T-helper 2 cell treated with Interferon-gamma antibody and Interleukin-4, amounts not matched to agents 5 μg/mL and 100 μg/mL, for 36 hours (primary cell): Measurements from ENCODE around the gene RNU7-1.

ENCODE experiments used
- DNase-seq: peaks from one replicate; pipeline ENCODE4 v3.0.0; 2021; ENCODE audit warnings: low spot score
- H3K27ac Mint-ChIP-seq: one replicate; pipeline ENCODE4 v1.8.0; 2021; ENCODE audit warnings: mild to moderate bottlenecking, mixed read lengths
- H3K27me3 Mint-ChIP-seq: one replicate; pipeline ENCODE4 v1.8.0; 2021; ENCODE audit warnings: low read depth, mixed read lengths
- H3K36me3 Mint-ChIP-seq: one replicate; pipeline ENCODE4 v1.8.0; 2021; ENCODE audit warnings: low read depth, mixed read lengths
- H3K4me1 Mint-ChIP-seq: one replicate; pipeline ENCODE4 v1.8.0; 2021; ENCODE audit warnings: low read depth, mixed read lengths
- H3K4me3 Mint-ChIP-seq: one replicate; pipeline ENCODE4 v1.8.0; 2022; ENCODE audit warnings: mild to moderate bottlenecking, moderate library complexity, mixed read lengths
- H3K9me3 Mint-ChIP-seq: one replicate; pipeline ENCODE4 v1.8.0; 2021; ENCODE audit warnings: mixed read lengths

Gene RNU7-1

GRCh38 chr12:6938353-6939190, 5.0 kb upstream of the RNU7-1 start:
- H3K4me3 Mint-ChIP-seq = peak overlapping the region; percentile 85
- no peaks in the 10 kb centered on the region for H3K9me3 Mint-ChIP-seq
- peaks cover 32% of the 10 kb centered on the region for H3K36me3 Mint-ChIP-seq
- DNase-seq = no peak
- H3K4me1 Mint-ChIP-seq = peaks cover 41% of the 10 kb centered on the region
- no peaks in the 10 kb centered on the region for H3K27me3 Mint-ChIP-seq
- peak overlapping the region; percentile 98 for H3K27ac Mint-ChIP-seq

GRCh38 chr12:6939191-6939540, 4.5 kb upstream of the RNU7-1 start:
- H3K27me3 Mint-ChIP-seq = no peaks in the 10 kb centered on the region
- peak overlapping the region; percentile 78 for H3K27ac Mint-ChIP-seq
- DNase-seq = no peak
- H3K4me1 Mint-ChIP-seq = peaks cover 38% of the 10 kb centered on the region
- H3K4me3 Mint-ChIP-seq = peak overlapping the region; percentile 72
- no peaks in the 10 kb centered on the region for H3K9me3 Mint-ChIP-seq
- peaks cover 28% of the 10 kb centered on the region for H3K36me3 Mint-ChIP-seq

GRCh38 chr12:6941267-6941666, 2.3 kb upstream of the RNU7-1 start:
- H3K36me3 Mint-ChIP-seq = peaks cover 14% of the 10 kb centered on the region
- peak overlapping the region; percentile 11 for H3K27ac Mint-ChIP-seq
- H3K4me3 Mint-ChIP-seq = no peak overlapping the region
- no peaks in the 10 kb centered on the region for H3K9me3 Mint-ChIP-seq
- peaks cover 40% of the 10 kb centered on the region for H3K4me1 Mint-ChIP-seq
- no peaks in the 10 kb centered on the region for H3K27me3 Mint-ChIP-seq
- no peak for DNase-seq

- Mint-ChIP-seq H3K27me3 (no peaks in the 10 kb centered on the region), H3K4me1 (peaks cover 38% of the 10 kb centered on the region), H3K36me3 (peaks cover 11% of the 10 kb centered on the region), H3K9me3 (no peaks in the 10 kb centered on the region), H3K4me3 (no peak overlapping the region), H3K27ac (peak overlapping the region; percentile 11)
- DNase-seq = no peak
Measured at GRCh38 chr12:6941782-6942181, 1.8 kb upstream of the RNU7-1 start.

- Mint-ChIP-seq H3K27me3 (no peaks in the 10 kb centered on the region), H3K4me3 (no peak overlapping the region), H3K9me3 (no peaks in the 10 kb centered on the region), H3K4me1 (peaks cover 41% of the 10 kb centered on the region), H3K36me3 (peaks cover 12% of the 10 kb centered on the region), H3K27ac (peak overlapping the region; percentile 97)
- no peak for DNase-seq
Measured at GRCh38 chr12:6942331-6942665, 1.3 kb upstream of the RNU7-1 start.

GRCh38 chr12:6943389-6943721, 261 bp upstream of the RNU7-1 start:
- H3K27ac Mint-ChIP-seq = peak overlapping the region; percentile 97
- peak; percentile 79 for DNase-seq
- H3K36me3 Mint-ChIP-seq = peaks cover 14% of the 10 kb centered on the region

GRCh38 chr12:6944381-6945186, 968 bp downstream of the RNU7-1 start:
- peak overlapping the region; percentile 97 for H3K27ac Mint-ChIP-seq
- peak; percentile 88 for DNase-seq
- peak overlapping the region; percentile 92 for H3K4me3 Mint-ChIP-seq
- H3K4me1 Mint-ChIP-seq = peaks cover 54% of the 10 kb centered on the region
- H3K36me3 Mint-ChIP-seq = peaks cover 11% of the 10 kb centered on the region
- no peaks in the 10 kb centered on the region for H3K27me3 Mint-ChIP-seq
- H3K9me3 Mint-ChIP-seq = no peaks in the 10 kb centered on the region

More at GRCh38 chr12:6943389-6943721, 261 bp upstream of the RNU7-1 start:
- H3K4me3 Mint-ChIP-seq = peak overlapping the region; percentile 92
- no peaks in the 10 kb centered on the region for H3K9me3 Mint-ChIP-seq
- no peaks in the 10 kb centered on the region for H3K27me3 Mint-ChIP-seq
- peaks cover 48% of the 10 kb centered on the region for H3K4me1 Mint-ChIP-seq

GRCh38 chr12:6945613-6946012, 2.0 kb downstream of the RNU7-1 start:
- no peak for DNase-seq
- Mint-ChIP-seq H3K4me1 (peaks cover 63% of the 10 kb centered on the region), H3K27me3 (no peaks in the 10 kb centered on the region), H3K9me3 (no peaks in the 10 kb centered on the region), H3K4me3 (peak overlapping the region; percentile 92), H3K27ac (peak overlapping the region; percentile 97), H3K36me3 (peaks cover 13% of the 10 kb centered on the region)

- DNase-seq = peak; percentile 65
- Mint-ChIP-seq H3K27me3 (no peaks in the 10 kb centered on the region), H3K4me1 (peaks cover 68% of the 10 kb centered on the region), H3K4me3 (peak overlapping the region; percentile 92), H3K36me3 (peaks cover 13% of the 10 kb centered on the region), H3K27ac (peak overlapping the region; percentile 97), H3K9me3 (no peaks in the 10 kb centered on the region)
Measured at GRCh38 chr12:6946033-6946919, 2.7 kb downstream of the RNU7-1 start.

GRCh38 chr12:6946920-6947374, 3.3 kb downstream of the RNU7-1 start:
- peak overlapping the region; percentile 97 for H3K27ac Mint-ChIP-seq
- H3K27me3 Mint-ChIP-seq = no peaks in the 10 kb centered on the region
- peaks cover 68% of the 10 kb centered on the region for H3K4me1 Mint-ChIP-seq
- H3K36me3 Mint-ChIP-seq = peaks cover 15% of the 10 kb centered on the region
- peak overlapping the region; percentile 92 for H3K4me3 Mint-ChIP-seq
- H3K9me3 Mint-ChIP-seq = no peaks in the 10 kb centered on the region
- no peak for DNase-seq

- peak overlapping the region; percentile 29 for H3K27ac Mint-ChIP-seq
- peak overlapping the region; percentile 92 for H3K4me3 Mint-ChIP-seq
- no peak for DNase-seq
- peaks cover 22% of the 10 kb centered on the region for H3K36me3 Mint-ChIP-seq
- H3K27me3 Mint-ChIP-seq = no peaks in the 10 kb centered on the region
- H3K4me1 Mint-ChIP-seq = peaks cover 64% of the 10 kb centered on the region
- no peaks in the 10 kb centered on the region for H3K9me3 Mint-ChIP-seq
Measured at GRCh38 chr12:6947615-6948014, 4.0 kb downstream of the RNU7-1 start.

GRCh38 chr12:6948873-6949594, 5.4 kb downstream of the RNU7-1 start:
- H3K9me3 Mint-ChIP-seq = no peaks in the 10 kb centered on the region
- peaks cover 68% of the 10 kb centered on the region for H3K4me1 Mint-ChIP-seq

GRCh38 chr12:6950401-6950801, 6.8 kb downstream of the RNU7-1 start:
- Mint-ChIP-seq H3K4me3 (peak overlapping the region; percentile 98), H3K27ac (peak overlapping the region; percentile 93), H3K4me1 (peaks cover 68% of the 10 kb centered on the region), H3K27me3 (no peaks in the 10 kb centered on the region), H3K36me3 (peaks cover 45% of the 10 kb centered on the region), H3K9me3 (no peaks in the 10 kb centered on the region)
- DNase-seq = no peak

More at GRCh38 chr12:6948873-6949594, 5.4 kb downstream of the RNU7-1 start:
- peak overlapping the region; percentile 93 for H3K27ac Mint-ChIP-seq
- H3K36me3 Mint-ChIP-seq = peaks cover 33% of the 10 kb centered on the region
- no peak for DNase-seq
- no peaks in the 10 kb centered on the region for H3K27me3 Mint-ChIP-seq
- peak overlapping the region; percentile 73 for H3K4me3 Mint-ChIP-seq
